GM18858 (cell line): ENCODE results near the gene NGDN.
"Not testable (repeated sequence)": the region's sequence is repeated elsewhere in the genome, so short reads cannot be mapped to it uniquely, and the experiment has no call there.

Experiments
- ATAC-seq: cut with Tn5 transposase; IDR thresholded peaks from one replicate; pipeline ENCODE4 v1.9.1; 2021; ENCODE audit not compliant: unreplicated experiment

NGDN gene

GRCh38 chr14:23438101-23438971, 31.2 kb upstream of the NGDN start:
- no peak for ATAC-seq

- no peak for ATAC-seq
Observed at GRCh38 chr14:23439107-23439835, 30.2 kb upstream of the NGDN start.

- ATAC-seq = no peak
Observed at GRCh38 chr14:23441076-23441475, 28.4 kb upstream of the NGDN start.

GRCh38 chr14:23442721-23443356, 26.7 kb upstream of the NGDN start:
- no peak for ATAC-seq

GRCh38 chr14:23443411-23443812, 26.1 kb upstream of the NGDN start:
- no peak for ATAC-seq

GRCh38 chr14:23443881-23444280, 25.6 kb upstream of the NGDN start:
- ATAC-seq = no peak

- no peak for ATAC-seq
Observed at GRCh38 chr14:23444314-23444713, 25.2 kb upstream of the NGDN start.

- no peak for ATAC-seq
Observed at GRCh38 chr14:23445773-23446172, 23.7 kb upstream of the NGDN start.

GRCh38 chr14:23446291-23446851, 23.1 kb upstream of the NGDN start:
- ATAC-seq = no peak

- no peak for ATAC-seq
Observed at GRCh38 chr14:23447361-23448350, 21.8 kb upstream of the NGDN start.

- no peak for ATAC-seq
Observed at GRCh38 chr14:23449314-23449713, 20.2 kb upstream of the NGDN start.

GRCh38 chr14:23450379-23450778, 19.1 kb upstream of the NGDN start:
- ATAC-seq = no peak

GRCh38 chr14:23452237-23452636, 17.3 kb upstream of the NGDN start:
- ATAC-seq = no peak

GRCh38 chr14:23454445-23454856, 15.1 kb upstream of the NGDN start:
- ATAC-seq = no peak

GRCh38 chr14:23456883-23457586, 12.5 kb upstream of the NGDN start:
- ATAC-seq = not testable (repeated sequence)

- ATAC-seq = no peak
Observed at GRCh38 chr14:23457587-23458445, 11.7 kb upstream of the NGDN start.

- no peak for ATAC-seq
Observed at GRCh38 chr14:23460960-23461359, 8.5 kb upstream of the NGDN start.

GRCh38 chr14:23464700-23465099, 4.8 kb upstream of the NGDN start:
- ATAC-seq = no peak

- ATAC-seq = no peak
Observed at GRCh38 chr14:23465261-23465660, 4.2 kb upstream of the NGDN start.
